Endothelial cell of umbilical vein (primary cell): ENCODE results near the gene HACE1.

ENCODE experiments used
- CTCF ChIP-seq, 2 donors: IDR thresholded peaks; 1 replicate in 1 of 2; 2 replicates in 1 of 2; pipeline ENCODE4 v1.5.1; 2011; ENCODE audit warnings: low read length in 2 of 2, mild to moderate bottlenecking in 2 of 2, moderate library complexity in 2 of 2, control low read depth in 1 of 2, inconsistent platforms in 1 of 2, low read depth in 1 of 2; ENCODE audit not compliant: insufficient read depth in 1 of 2; ENCODE audit errors: extremely low read depth in 1 of 2
- FOS ChIP-seq: IDR thresholded peaks from 2 replicates; pipeline ENCODE4 v1.6.1; 2011; ENCODE audit warnings: mild to moderate bottlenecking, low read length, moderate library complexity, borderline replicate concordance; ENCODE audit not compliant: insufficient read depth
- POLR2A ChIP-seq: IDR thresholded peaks from 2 replicates; pipeline ENCODE4 v1.6.1; 2012; ENCODE audit warnings: low read depth, mild to moderate bottlenecking, control low read depth, low read length

- TF ChIP-seq CTCF (IDR thresholded peaks at IDR 0.05; ENCODE audit: extremely low read depth in 1 of 2, insufficient read depth in 1 of 2, low read depth in 1 of 2, low read length in 2 of 2) (no peak), POLR2A (peak; percentile 51), FOS (peak; percentile 83)
These were observed 154.5 kb downstream of the HACE1 start for GRCh38 chr6:104705095-104705707.
